Measurements from ENCODE around the gene PINLYP.
A peak's percentile ranks its signal among the peaks of the same experiment; 100 is the strongest.

Gene PINLYP

GRCh38 chr19:43574424-43575155, 1.0 kb upstream of the PINLYP start:
- Histone ChIP-seq H4K8ac (ENCODE audit: low read depth, low read length) (no peak overlapping the region), H3K14ac (ENCODE audit: low read length) (no peak overlapping the region), H3K4me2 (ENCODE audit: insufficient read depth, low read length, poor library complexity, severe bottlenecking) (peak overlapping the region; percentile 75), H4K91ac (ENCODE audit: low read depth, low read length, poor library complexity) (no peak overlapping the region), H2BK5ac (ENCODE audit: low read length) (peak overlapping the region; percentile 84), H2BK15ac (ENCODE audit: low read length) (peak overlapping the region; percentile 28), H2BK12ac (ENCODE audit: low read length) (no peak overlapping the region), H3K4me1 (ENCODE audit: control insufficient read depth in 2 of 2, insufficient read depth in 1 of 2, low read depth in 1 of 2, low read length in 2 of 2) (peaks cover 8 to 10% of the 10 kb centered on the region in 2 donors), H3K4ac (ENCODE audit: low read length) (no peak overlapping the region), H3K4me3 (ENCODE audit: low read length in 2 of 2) (peak overlapping the region; percentile 82 to 93), H3K36me3 (replicated peaks in 1 of 2; ENCODE audit: control insufficient read depth in 2 of 2, insufficient read depth in 2 of 2, low read length in 2 of 2) (peaks cover 6 to 42% of the 10 kb centered on the region in 2 donors), H3K27me3 (ENCODE audit: control insufficient read depth in 3 of 3, insufficient read depth in 3 of 3, low read depth in 1 of 3, low read length in 3 of 3) (no peaks in the 10 kb centered on the region), H2AFZ (ENCODE audit: low read length) (peak overlapping the region; percentile 82), H3K27ac (replicated peaks; ENCODE audit: low read length) (no peak overlapping the region), H3K79me1 (ENCODE audit: low read depth, low read length) (peaks cover 4% of the 10 kb centered on the region), H2AK5ac (ENCODE audit: low read depth, low read length) (peak overlapping the region; percentile 80), H3K9ac (ENCODE audit: low read depth, low read length, poor library complexity) (peak overlapping the region; percentile 73), H3K9me3 (replicated peaks in 1 of 2; ENCODE audit: control insufficient read depth in 2 of 2, insufficient read depth in 1 of 2, low read depth in 1 of 2, low read length in 2 of 2) (no peaks in the 10 kb centered on the region), H3K18ac (ENCODE audit: low read length) (no peak overlapping the region), H3K23ac (ENCODE audit: low read depth, low read length, poor library complexity) (no peak overlapping the region), H2BK120ac (ENCODE audit: low read depth, low read length) (no peak overlapping the region)
- no peak for DNase-seq (ENCODE audit: low spot score)
- WGBS, 2 donors (ENCODE audit: extremely low coverage in 2 of 2, insufficient read length in 2 of 2, insufficient replicate concordance in 1 of 2) = no CpG with 5 or more reads among the region's 12 CpGs

- H3K27ac ChIP-seq (replicated peaks; ENCODE audit: low read length) = peak overlapping the region; percentile 70
Observed at GRCh38 chr19:43575955-43576878, 616 bp downstream of the PINLYP start.

GRCh38 chr19:43578787-43579186, 3.2 kb downstream of the PINLYP start:
- Histone ChIP-seq H3K4me2 (ENCODE audit: insufficient read depth, low read length, poor library complexity, severe bottlenecking) (no peak overlapping the region), H2BK15ac (ENCODE audit: low read length) (no peak overlapping the region), H3K14ac (ENCODE audit: low read length) (peak overlapping the region; percentile 84), H2BK5ac (ENCODE audit: low read length) (no peak overlapping the region), H2AFZ (ENCODE audit: low read length) (no peak overlapping the region), H3K23ac (ENCODE audit: low read depth, low read length, poor library complexity) (peak overlapping the region; percentile 49), H4K8ac (ENCODE audit: low read depth, low read length) (no peak overlapping the region), H3K4me1 (ENCODE audit: control insufficient read depth in 2 of 2, insufficient read depth in 1 of 2, low read depth in 1 of 2, low read length in 2 of 2) (peaks cover 8 to 16% of the 10 kb centered on the region in 2 donors), H2BK120ac (ENCODE audit: low read depth, low read length) (no peak overlapping the region), H3K4me3 (ENCODE audit: low read length in 2 of 2) (no peak overlapping the region), H3K27me3 (ENCODE audit: control insufficient read depth in 3 of 3, insufficient read depth in 3 of 3, low read depth in 1 of 3, low read length in 3 of 3) (no peaks in the 10 kb centered on the region), H3K79me1 (ENCODE audit: low read depth, low read length) (peaks cover 4% of the 10 kb centered on the region), H2AK5ac (ENCODE audit: low read depth, low read length) (no peak overlapping the region), H3K18ac (ENCODE audit: low read length) (no peak overlapping the region), H3K9me3 (replicated peaks in 1 of 2; ENCODE audit: control insufficient read depth in 2 of 2, insufficient read depth in 1 of 2, low read depth in 1 of 2, low read length in 2 of 2) (no peaks in the 10 kb centered on the region), H4K91ac (ENCODE audit: low read depth, low read length, poor library complexity) (no peak overlapping the region), H2BK12ac (ENCODE audit: low read length) (no peak overlapping the region), H3K27ac (replicated peaks; ENCODE audit: low read length) (no peak overlapping the region), H3K4ac (ENCODE audit: low read length) (no peak overlapping the region), H3K9ac (ENCODE audit: low read depth, low read length, poor library complexity) (no peak overlapping the region), H3K36me3 (replicated peaks in 1 of 2; ENCODE audit: control insufficient read depth in 2 of 2, insufficient read depth in 2 of 2, low read length in 2 of 2) (peaks cover 2 to 4% of the 10 kb centered on the region in 2 donors)
- no peak for DNase-seq (ENCODE audit: low spot score)
- WGBS, 2 donors (ENCODE audit: extremely low coverage in 2 of 2, insufficient read length in 2 of 2, insufficient replicate concordance in 1 of 2) = no CpG with 5 or more reads among the region's 3 CpGs

More at GRCh38 chr19:43575955-43576878, 616 bp downstream of the PINLYP start:
- peaks cover 4% of the 10 kb centered on the region for H3K79me1 ChIP-seq (ENCODE audit: low read depth, low read length)
- peak overlapping the region; percentile 61 for H3K18ac ChIP-seq (ENCODE audit: low read length)
- H3K14ac ChIP-seq (ENCODE audit: low read length) = no peak overlapping the region
- peak overlapping the region; percentile 87 for H2BK15ac ChIP-seq (ENCODE audit: low read length)
- no peak overlapping the region for H3K23ac ChIP-seq (ENCODE audit: low read depth, low read length, poor library complexity)
- H4K8ac ChIP-seq (ENCODE audit: low read depth, low read length) = peak overlapping the region; percentile 96
- peak overlapping the region; percentile 87 for H2AFZ ChIP-seq (ENCODE audit: low read length)
- H3K9ac ChIP-seq (ENCODE audit: low read depth, low read length, poor library complexity) = peak overlapping the region; percentile 73
- H3K4me2 ChIP-seq (ENCODE audit: insufficient read depth, low read length, poor library complexity, severe bottlenecking) = peak overlapping the region; percentile 43
- no peaks in the 10 kb centered on the region for H3K9me3 ChIP-seq (replicated peaks in 1 of 2; ENCODE audit: control insufficient read depth in 2 of 2, insufficient read depth in 1 of 2, low read depth in 1 of 2, low read length in 2 of 2)
- H3K27me3 ChIP-seq (ENCODE audit: control insufficient read depth in 3 of 3, insufficient read depth in 3 of 3, low read depth in 1 of 3, low read length in 3 of 3) = no peaks in the 10 kb centered on the region
- peaks cover 8 to 15% of the 10 kb centered on the region in 2 donors for H3K4me1 ChIP-seq (ENCODE audit: control insufficient read depth in 2 of 2, insufficient read depth in 1 of 2, low read depth in 1 of 2, low read length in 2 of 2)
- peaks cover 4 to 29% of the 10 kb centered on the region in 2 donors for H3K36me3 ChIP-seq (replicated peaks in 1 of 2; ENCODE audit: control insufficient read depth in 2 of 2, insufficient read depth in 2 of 2, low read length in 2 of 2)
- peak overlapping the region; percentile 57 for H4K91ac ChIP-seq (ENCODE audit: low read depth, low read length, poor library complexity)
- no peak for DNase-seq (ENCODE audit: low spot score)
- H3K4me3 ChIP-seq (ENCODE audit: low read length in 2 of 2) = peak overlapping the region in 1 of 2 donors; percentile 30
- H2BK120ac ChIP-seq (ENCODE audit: low read depth, low read length) = peak overlapping the region; percentile 30
- peak overlapping the region; percentile 93 for H2BK5ac ChIP-seq (ENCODE audit: low read length)
- H3K4ac ChIP-seq (ENCODE audit: low read length) = peak overlapping the region; percentile 90
- peak overlapping the region; percentile 85 for H2AK5ac ChIP-seq (ENCODE audit: low read depth, low read length)
- no peak overlapping the region for H2BK12ac ChIP-seq (ENCODE audit: low read length)
- 100% methylated on average over 9 of the region's 37 CpGs; no CpG with 5 or more reads in 1 of the 2 donors for WGBS, 2 donors (ENCODE audit: extremely low coverage in 2 of 2, insufficient read length in 2 of 2, insufficient replicate concordance in 1 of 2)

GRCh38 chr19:43581467-43581866, 5.9 kb downstream of the PINLYP start:
- H2BK12ac ChIP-seq (ENCODE audit: low read length) = no peak overlapping the region
- peaks cover 0 to 7% of the 10 kb centered on the region in 2 donors for H3K4me1 ChIP-seq (ENCODE audit: control insufficient read depth in 2 of 2, insufficient read depth in 1 of 2, low read depth in 1 of 2, low read length in 2 of 2)
- H3K23ac ChIP-seq (ENCODE audit: low read depth, low read length, poor library complexity) = no peak overlapping the region
- no CpG with 5 or more reads among the region's 7 CpGs for WGBS, 2 donors (ENCODE audit: extremely low coverage in 2 of 2, insufficient read length in 2 of 2, insufficient replicate concordance in 1 of 2)
- peak overlapping the region; percentile 71 for H2BK15ac ChIP-seq (ENCODE audit: low read length)
- H3K27ac ChIP-seq (replicated peaks; ENCODE audit: low read length) = no peak overlapping the region
- H2BK120ac ChIP-seq (ENCODE audit: low read depth, low read length) = no peak overlapping the region
- no peak overlapping the region for H4K91ac ChIP-seq (ENCODE audit: low read depth, low read length, poor library complexity)
- H3K79me1 ChIP-seq (ENCODE audit: low read depth, low read length) = peaks cover 2% of the 10 kb centered on the region
- no peaks in the 10 kb centered on the region for H3K27me3 ChIP-seq (ENCODE audit: control insufficient read depth in 3 of 3, insufficient read depth in 3 of 3, low read depth in 1 of 3, low read length in 3 of 3)
- H3K36me3 ChIP-seq (replicated peaks in 1 of 2; ENCODE audit: control insufficient read depth in 2 of 2, insufficient read depth in 2 of 2, low read length in 2 of 2) = peaks cover 2 to 4% of the 10 kb centered on the region in 2 donors
- peak overlapping the region; percentile 40 for H3K18ac ChIP-seq (ENCODE audit: low read length)
- no peak overlapping the region for H3K14ac ChIP-seq (ENCODE audit: low read length)
- peak overlapping the region; percentile 79 for H3K4ac ChIP-seq (ENCODE audit: low read length)
- H2BK5ac ChIP-seq (ENCODE audit: low read length) = no peak overlapping the region
- H2AK5ac ChIP-seq (ENCODE audit: low read depth, low read length) = no peak overlapping the region
- H3K4me2 ChIP-seq (ENCODE audit: insufficient read depth, low read length, poor library complexity, severe bottlenecking) = no peak overlapping the region
- no peak overlapping the region for H3K9ac ChIP-seq (ENCODE audit: low read depth, low read length, poor library complexity)
- H4K8ac ChIP-seq (ENCODE audit: low read depth, low read length) = no peak overlapping the region
- no peaks in the 10 kb centered on the region for H3K9me3 ChIP-seq (replicated peaks in 1 of 2; ENCODE audit: control insufficient read depth in 2 of 2, insufficient read depth in 1 of 2, low read depth in 1 of 2, low read length in 2 of 2)
- H2AFZ ChIP-seq (ENCODE audit: low read length) = no peak overlapping the region
- no peak for DNase-seq (ENCODE audit: low spot score)
- H3K4me3 ChIP-seq (ENCODE audit: low read length in 2 of 2) = no peak overlapping the region

Measured in neuronal stem cell (in vitro differentiated cells).